ENCODE results near the gene NUFIP1.

Gene NUFIP1

DNA sequence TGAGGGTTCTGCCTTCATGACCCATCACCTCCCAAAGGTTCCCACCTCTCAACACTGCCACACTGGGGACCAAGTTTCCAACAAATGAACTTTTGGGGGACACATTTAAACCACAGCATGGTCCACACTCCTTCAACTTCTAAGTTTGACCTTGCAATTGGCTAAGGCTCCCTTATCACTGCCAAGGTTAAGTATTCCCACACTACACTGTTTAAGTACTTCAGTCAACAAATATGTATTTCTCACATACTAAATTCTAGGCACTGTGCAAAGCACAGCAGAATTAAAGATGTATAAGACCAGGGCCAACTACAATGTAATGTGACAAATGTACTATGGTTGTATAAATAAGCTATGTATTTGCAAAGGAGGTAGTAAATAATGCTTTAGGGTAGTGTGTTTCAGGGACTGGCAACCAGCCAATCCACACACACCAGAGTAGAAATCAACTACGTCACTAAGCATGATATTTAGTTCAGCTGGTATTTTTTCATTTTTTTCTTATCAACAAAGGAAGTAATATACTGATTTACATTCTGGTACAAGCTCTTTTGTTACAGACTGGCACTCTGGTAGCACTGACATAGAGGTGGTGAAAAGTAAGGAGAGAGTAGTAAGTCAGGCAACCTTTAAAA, 12.2 kb downstream of the NUFIP1 start:
- no peaks in the 10 kb centered on the region for H3K4me1 Mint-ChIP-seq
- no peak overlapping the region for H3K27ac Mint-ChIP-seq
- H3K27me3 Mint-ChIP-seq, result no peaks in the 10 kb centered on the region
- no peak for DNase-seq
- no peaks in the 10 kb centered on the region for H3K9me3 Mint-ChIP-seq
- H3K36me3 Mint-ChIP-seq, result peaks cover 7% of the 10 kb centered on the region
- H3K4me3 Mint-ChIP-seq, result no peak overlapping the region
- CTCF ChIA-PET, result interaction anchor here (1.1 kb wide), 1 partner anchor 52 kb away, joined by 3 read pairs; no protein-coding TSS in a partner anchor

DNA sequence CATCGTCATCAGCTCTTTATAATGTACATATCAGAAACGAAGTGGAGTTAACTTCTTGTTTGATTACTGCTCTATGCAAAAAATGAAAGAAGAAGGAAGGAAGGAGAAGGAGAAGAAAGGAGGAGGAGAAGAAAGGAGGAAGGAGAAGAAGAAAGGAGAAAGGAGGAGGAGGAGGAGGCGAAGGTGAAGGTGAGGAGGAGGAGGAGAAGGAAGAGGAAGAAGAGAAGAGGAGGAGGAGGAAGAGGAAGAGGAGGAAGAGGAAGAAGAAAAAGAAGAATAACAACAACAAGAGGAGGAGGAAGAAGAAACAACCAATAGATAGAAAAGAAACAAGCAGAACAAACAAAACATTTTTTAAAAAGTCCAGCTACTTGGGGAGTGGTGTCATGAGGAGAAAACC, 13.1 kb downstream of the NUFIP1 start:
- H3K27me3 Mint-ChIP-seq, result no peaks in the 10 kb centered on the region
- no peaks in the 10 kb centered on the region for H3K4me1 Mint-ChIP-seq
- no peak for DNase-seq
- no peak overlapping the region for H3K27ac Mint-ChIP-seq
- no peak overlapping the region for H3K4me3 Mint-ChIP-seq
- CTCF ChIA-PET, result no interaction called here
- H3K36me3 Mint-ChIP-seq, result peaks cover 7% of the 10 kb centered on the region
- H3K9me3 Mint-ChIP-seq, result no peaks in the 10 kb centered on the region

DNA sequence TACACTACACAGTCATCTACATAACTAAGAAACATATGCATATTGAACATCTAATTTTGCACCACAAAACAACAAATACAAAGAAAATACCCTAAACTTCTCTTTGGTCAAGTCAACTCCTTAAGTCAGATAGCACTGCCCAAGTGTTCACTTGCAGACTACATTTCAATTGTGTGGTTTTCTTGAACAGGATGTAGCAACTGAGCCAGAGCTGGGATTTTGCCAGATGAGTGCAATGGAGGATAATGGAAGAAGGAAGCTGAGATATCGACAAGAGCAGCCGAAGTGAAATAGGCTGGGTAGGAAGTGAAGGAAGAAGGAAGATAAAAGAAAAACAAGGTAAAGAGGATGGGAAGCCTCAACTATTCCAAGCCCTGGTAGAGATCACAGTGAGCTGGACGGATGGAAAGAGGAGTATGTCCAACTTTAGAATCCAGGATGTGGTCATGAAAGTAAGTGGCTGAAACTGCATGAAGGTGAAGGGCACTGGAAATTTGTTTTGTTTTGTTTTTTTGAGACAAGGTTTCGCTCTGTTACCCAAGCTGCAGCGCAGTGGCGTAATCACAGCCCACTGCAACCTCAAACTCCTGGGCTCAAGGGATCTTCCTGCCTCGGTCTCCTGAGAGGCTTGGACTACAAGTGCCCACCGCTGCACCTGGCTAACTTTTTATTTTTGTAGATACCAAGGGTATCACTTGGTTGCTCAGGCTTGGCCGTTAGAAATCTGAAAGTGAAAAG, 15.0 kb downstream of the NUFIP1 start:
- Mint-ChIP-seq H3K4me1 (no peaks in the 10 kb centered on the region), H3K36me3 (peaks cover 7% of the 10 kb centered on the region), H3K27me3 (no peaks in the 10 kb centered on the region), H3K9me3 (no peaks in the 10 kb centered on the region), H3K27ac (no peak overlapping the region), H3K4me3 (no peak overlapping the region)
- CTCF ChIA-PET, result interaction anchor here (1.2 to 2.7 kb wide), 4 partner anchors 13 to 491 kb away, joined by 4 to 12 read pairs (median 4); no protein-coding TSS in a partner anchor
- DNase-seq, result no peak

DNA sequence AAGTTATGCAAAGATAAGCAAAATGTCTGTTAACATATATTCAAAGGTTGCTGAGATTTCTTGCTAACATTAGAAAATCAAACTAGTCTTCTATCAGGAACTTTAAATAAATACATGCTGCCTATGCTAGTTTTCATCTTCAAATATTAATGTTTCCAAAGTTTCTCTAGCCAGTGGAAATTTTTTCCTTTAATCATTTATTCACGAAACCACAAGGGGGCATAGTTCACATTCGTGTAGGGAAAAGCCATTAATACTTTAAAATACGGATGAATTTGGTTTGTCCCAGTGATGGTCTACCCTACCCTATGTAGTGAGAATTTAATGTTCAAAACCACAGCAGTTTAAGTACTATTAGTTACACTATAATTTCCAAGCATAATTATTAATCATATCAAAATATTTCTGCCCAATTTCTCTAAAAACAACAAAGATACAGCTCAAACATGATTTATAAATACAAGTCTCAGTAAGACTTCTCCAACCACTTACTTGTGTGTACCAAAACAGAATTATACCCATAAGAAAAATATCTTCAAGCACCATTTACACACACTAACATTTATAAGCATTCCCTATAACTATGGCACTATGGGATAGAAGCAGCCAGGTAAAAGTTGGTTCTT, 16.2 kb downstream of the NUFIP1 start:
- Mint-ChIP-seq H3K4me3 (no peak overlapping the region), H3K27me3 (no peaks in the 10 kb centered on the region), H3K9me3 (no peaks in the 10 kb centered on the region), H3K36me3 (peaks cover 9% of the 10 kb centered on the region), H3K27ac (no peak overlapping the region), H3K4me1 (no peaks in the 10 kb centered on the region)
- no peak for DNase-seq
- CTCF ChIA-PET, result interaction anchor here (1.2 to 2.7 kb wide), 4 partner anchors 15 to 490 kb away, joined by 4 to 12 read pairs (median 4); no protein-coding TSS in a partner anchor

DNA sequence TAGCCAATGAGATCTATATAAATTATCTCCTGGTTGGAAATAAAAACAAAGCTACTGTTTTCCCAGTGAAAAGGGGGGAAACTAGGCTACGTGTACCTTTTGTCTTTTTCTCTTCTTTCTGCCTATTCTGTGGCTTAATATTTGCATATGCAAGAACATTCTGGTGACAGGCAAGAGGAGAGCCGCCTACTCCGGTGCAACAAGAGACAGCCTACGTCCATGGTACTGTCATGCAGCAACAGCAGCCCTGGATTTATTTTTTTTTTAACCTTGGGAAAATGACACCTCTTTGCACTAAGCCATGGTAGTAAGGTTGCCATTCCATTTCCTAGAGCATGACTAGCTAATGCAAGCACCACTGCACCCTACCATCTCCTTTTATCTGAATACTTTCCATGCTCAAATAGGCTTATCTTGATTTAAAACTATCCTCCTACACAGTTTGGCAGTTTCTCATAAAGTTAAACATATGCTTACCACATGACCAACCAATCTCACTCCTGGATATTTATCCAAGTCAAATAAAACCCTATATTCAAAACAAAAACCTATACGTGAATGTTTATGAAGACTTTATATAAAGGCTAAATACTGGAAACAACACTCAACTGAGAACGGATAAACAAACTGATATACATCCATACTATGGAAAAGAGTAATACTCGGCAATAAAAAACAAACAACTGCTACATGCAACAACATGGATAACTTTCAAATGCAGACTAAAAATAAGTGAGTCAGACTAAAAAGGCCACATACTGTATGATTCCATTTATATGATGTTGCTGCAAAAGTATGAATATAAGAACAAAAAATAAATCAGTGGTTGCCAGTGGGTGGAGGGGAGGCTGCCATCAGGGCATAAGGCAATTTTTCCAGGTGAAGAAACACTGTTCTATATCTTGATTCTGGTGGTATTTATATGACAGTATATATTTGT, 17.3 kb downstream of the NUFIP1 start:
- no peaks in the 10 kb centered on the region for H3K4me1 Mint-ChIP-seq
- peaks cover 10% of the 10 kb centered on the region for H3K36me3 Mint-ChIP-seq
- DNase-seq, result no peak
- no peaks in the 10 kb centered on the region for H3K27me3 Mint-ChIP-seq
- no peak overlapping the region for H3K4me3 Mint-ChIP-seq
- CTCF ChIA-PET, result interaction anchor here (0.8 to 2.3 kb wide), 2 partner anchors 54 to 483 kb away, joined by 3 to 8 read pairs; no protein-coding TSS in a partner anchor
- H3K27ac Mint-ChIP-seq, result no peak overlapping the region
- no peaks in the 10 kb centered on the region for H3K9me3 Mint-ChIP-seq

DNA sequence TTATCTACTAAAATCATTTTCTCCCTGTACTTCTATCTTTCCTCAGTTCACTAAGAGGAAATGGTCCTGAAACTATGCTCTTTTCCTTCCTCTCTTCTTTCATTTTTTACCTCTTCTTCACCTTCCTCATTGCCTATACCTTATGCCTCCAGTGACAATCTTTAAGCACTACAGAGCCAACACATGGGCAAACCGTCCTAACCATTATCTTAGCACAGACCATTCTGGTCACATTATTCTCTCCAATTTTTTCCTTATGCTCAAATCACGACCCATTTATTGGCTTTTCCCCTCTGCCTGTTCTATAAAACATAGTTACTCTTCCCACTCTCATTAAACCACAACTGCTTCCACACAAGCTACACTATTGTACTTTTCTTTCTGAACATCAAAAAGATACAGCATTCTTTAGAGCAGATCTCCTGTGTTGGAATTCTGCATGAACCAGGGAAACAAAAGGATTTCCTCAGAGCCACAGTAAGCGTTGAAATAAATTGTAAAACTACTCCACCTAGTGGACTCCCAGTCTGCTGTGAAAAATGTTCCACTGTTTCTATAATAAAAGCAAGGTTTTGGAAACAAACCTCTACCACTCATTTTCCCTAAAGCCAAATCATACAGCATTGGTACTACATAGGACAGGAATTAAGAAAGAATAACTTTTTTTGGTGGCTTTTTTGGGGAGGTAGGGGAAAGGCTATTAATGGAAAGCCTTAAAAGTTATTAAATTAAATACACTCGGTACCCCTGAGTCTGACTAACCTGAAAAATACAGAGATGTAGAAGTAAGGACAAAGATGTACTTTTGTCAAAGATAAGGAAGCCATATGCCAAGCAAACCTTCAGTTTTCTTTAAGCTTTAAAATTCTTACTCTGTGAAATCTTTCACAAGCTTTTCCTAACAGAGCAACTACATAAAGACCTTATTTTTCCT, 19.5 kb downstream of the NUFIP1 start:
- Mint-ChIP-seq H3K4me1 (peaks cover 2% of the 10 kb centered on the region), H3K9me3 (no peaks in the 10 kb centered on the region), H3K27ac (no peak overlapping the region), H3K4me3 (no peak overlapping the region), H3K36me3 (peaks cover 17% of the 10 kb centered on the region), H3K27me3 (no peaks in the 10 kb centered on the region)
- CTCF ChIA-PET, result interaction anchor here (0.9 to 3.0 kb wide), 8 partner anchors 9 to 486 kb away, joined by 3 to 31 read pairs (median 4); no protein-coding TSS in a partner anchor
- no peak for DNase-seq

DNA sequence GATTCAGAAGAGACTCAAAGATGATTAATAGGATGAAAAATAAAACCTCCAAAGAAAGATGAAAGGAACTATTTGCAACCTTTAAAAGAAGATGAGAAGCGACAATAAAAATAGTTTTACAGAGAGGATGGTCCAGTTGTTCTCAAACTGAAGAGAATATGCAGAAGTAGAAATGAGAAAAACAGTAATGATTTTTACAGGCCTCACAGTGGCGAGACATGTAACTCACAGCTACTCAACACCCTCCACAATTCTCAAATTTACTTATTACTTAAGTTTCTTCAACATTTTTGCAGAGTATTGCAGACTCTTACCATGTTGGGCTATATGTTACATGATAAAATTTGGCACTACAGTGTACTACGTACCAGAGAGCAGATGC, 20.8 kb downstream of the NUFIP1 start:
- Mint-ChIP-seq H3K4me3 (no peak overlapping the region), H3K36me3 (peaks cover 28% of the 10 kb centered on the region), H3K27ac (no peak overlapping the region), H3K27me3 (no peaks in the 10 kb centered on the region), H3K4me1 (peaks cover 2% of the 10 kb centered on the region), H3K9me3 (no peaks in the 10 kb centered on the region)
- DNase-seq, result no peak
- CTCF ChIA-PET, result interaction anchor here (3.0 kb wide), 1 partner anchor 485 kb away, joined by 31 read pairs; no protein-coding TSS in a partner anchor

DNA sequence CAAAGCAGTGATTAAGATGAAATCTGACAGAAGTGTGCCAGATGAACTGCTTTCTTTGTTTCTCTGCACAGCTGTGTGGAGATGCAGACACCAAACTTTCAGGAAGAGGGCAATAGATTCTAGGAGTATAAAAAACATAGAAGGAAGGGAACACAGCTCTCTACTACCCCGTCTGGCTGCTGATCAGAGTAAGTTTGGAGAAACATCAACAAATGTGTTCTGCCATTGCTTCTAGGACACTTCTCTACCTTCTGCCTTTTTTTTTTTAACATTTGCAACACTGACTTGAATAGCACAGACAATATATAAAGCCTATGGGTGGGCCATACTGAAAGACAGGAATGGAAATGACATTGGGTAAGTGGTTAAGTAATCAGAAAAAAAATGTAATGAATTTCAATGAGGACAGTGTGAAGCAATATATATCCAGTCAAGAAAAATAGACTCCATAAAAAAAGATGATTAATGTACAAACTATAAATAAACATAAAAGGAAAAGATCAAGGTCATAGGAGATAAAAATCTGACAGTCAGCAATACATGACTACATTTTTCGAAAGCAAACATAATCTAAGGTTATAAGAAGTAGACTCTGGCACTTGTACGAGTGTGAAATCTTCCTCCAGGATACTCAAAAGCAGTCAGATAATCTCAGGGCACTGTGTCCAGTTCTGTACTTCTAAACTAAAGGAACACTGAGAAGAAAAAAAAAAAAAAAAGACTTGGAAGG, 21.4 kb downstream of the NUFIP1 start:
- Mint-ChIP-seq H3K4me1 (peaks cover 2% of the 10 kb centered on the region), H3K27ac (no peak overlapping the region), H3K36me3 (peaks cover 32% of the 10 kb centered on the region), H3K27me3 (no peaks in the 10 kb centered on the region), H3K9me3 (peaks cover under 1% of the 10 kb centered on the region), H3K4me3 (no peak overlapping the region)
- CTCF ChIA-PET, result interaction anchor here (3.0 kb wide), 1 partner anchor 484 kb away, joined by 31 read pairs; no protein-coding TSS in a partner anchor
- no peak for DNase-seq

DNA sequence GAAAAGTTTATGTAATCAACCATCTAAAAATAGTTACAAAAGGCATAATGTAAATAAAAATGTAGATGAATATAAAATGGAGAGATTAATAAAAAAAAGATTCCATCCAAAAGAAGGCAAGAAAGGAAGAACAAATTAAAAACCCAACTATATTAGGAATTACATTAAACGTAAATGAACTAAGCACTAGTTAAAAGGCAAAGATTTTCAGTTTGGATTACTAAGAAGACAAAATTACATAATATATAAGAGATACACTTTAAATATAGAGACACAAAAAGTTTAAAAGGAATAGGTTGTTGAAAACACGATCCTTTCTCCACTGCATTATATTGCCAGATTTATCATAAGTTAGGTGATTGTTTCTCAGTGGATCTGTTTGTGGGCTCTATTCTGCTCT, 27.3 kb downstream of the NUFIP1 start:
- Mint-ChIP-seq H3K27ac (no peak overlapping the region), H3K4me1 (peaks cover 2% of the 10 kb centered on the region), H3K36me3 (peaks cover 46% of the 10 kb centered on the region), H3K27me3 (no peaks in the 10 kb centered on the region), H3K4me3 (no peak overlapping the region), H3K9me3 (peaks cover 14% of the 10 kb centered on the region)
- DNase-seq, result no peak
- CTCF ChIA-PET, result interaction anchor here (0.6 kb wide), 1 partner anchor 478 kb away, joined by 3 read pairs; no protein-coding TSS in a partner anchor

DNA sequence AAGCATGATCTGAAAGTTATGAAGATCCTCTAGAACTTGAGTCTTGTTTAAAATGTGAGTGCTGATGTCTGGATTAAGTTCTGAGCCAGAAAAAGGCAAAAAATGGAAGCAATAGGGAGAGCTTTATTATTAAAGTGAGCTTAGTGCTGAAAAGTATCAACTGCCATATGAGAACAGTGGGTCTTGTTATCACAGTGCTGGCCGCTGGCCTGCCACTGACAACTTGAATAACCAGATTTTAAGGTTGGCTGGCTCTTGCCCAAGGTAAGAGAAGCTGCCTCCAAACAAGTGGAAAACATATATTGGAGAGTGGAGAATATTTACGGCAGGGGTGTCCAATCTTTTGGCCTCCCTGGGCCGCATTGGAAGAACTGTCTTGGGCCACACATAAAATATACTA, 33.9 kb downstream of the NUFIP1 start:
- no peak overlapping the region for H3K27ac Mint-ChIP-seq
- H3K4me3 Mint-ChIP-seq, result no peak overlapping the region
- peaks cover 4% of the 10 kb centered on the region for H3K36me3 Mint-ChIP-seq
- no peaks in the 10 kb centered on the region for H3K27me3 Mint-ChIP-seq
- DNase-seq, result no peak
- CTCF ChIA-PET, result no interaction called here
- H3K9me3 Mint-ChIP-seq, result no peaks in the 10 kb centered on the region
- no peaks in the 10 kb centered on the region for H3K4me1 Mint-ChIP-seq

DNA sequence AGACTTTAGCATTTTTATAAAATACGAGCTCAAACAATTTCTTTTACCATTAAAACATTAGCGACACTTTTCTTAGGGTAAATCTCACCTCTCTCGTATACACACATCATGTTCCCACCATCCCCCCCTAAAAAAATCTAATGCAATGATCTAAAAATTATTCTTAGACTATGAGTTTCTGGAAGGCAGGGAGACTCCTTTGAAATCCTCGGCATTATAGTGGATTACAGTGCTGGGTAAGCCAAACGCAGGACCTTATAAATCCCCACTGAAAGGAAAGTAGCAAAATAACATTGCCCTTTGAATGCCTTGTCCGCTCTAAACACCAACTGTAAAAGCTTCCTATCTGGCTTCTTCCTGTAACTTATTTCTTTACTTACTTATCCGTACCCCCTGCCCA, 35.0 kb downstream of the NUFIP1 start:
- Mint-ChIP-seq H3K9me3 (no peaks in the 10 kb centered on the region), H3K4me1 (no peaks in the 10 kb centered on the region), H3K36me3 (no peaks in the 10 kb centered on the region), H3K27me3 (no peaks in the 10 kb centered on the region), H3K4me3 (no peak overlapping the region), H3K27ac (no peak overlapping the region)
- CTCF ChIA-PET, result no interaction called here
- DNase-seq, result no peak

DNA sequence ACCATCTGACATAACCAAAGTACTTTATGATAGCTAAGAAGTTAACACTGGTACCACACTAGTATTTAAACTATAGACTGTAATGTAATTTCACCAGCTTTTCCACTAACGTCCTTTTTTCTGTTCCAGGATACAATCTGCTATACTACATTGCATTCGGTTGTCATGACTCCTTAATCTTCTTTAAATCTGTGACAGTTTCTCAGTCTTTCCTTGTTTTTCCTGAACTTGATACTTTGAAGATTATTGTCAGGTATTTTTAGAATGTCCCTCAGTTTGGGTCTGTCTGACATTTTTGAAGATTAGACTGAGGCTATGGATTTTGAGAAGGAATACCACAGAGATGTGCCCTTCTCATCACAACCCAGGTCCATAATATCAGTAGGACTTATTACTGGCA, 36.6 kb downstream of the NUFIP1 start:
- Mint-ChIP-seq H3K27ac (no peak overlapping the region), H3K4me1 (no peaks in the 10 kb centered on the region)
- CTCF ChIA-PET, result no interaction called here

More for the DNA sequence above, 36.6 kb downstream of the NUFIP1 start:
- Mint-ChIP-seq H3K4me3 (no peak overlapping the region), H3K9me3 (no peaks in the 10 kb centered on the region), H3K36me3 (no peaks in the 10 kb centered on the region), H3K27me3 (no peaks in the 10 kb centered on the region)
- no peak for DNase-seq
